Activated CD8-positive, alpha-beta T cell treated with anti-CD3 and anti-CD28 coated beads for 36 hours (primary cell): ENCODE results near the gene PEX11G. TPM values are rescaled to one million over a fixed set of nuclear protein-coding genes. Genes with fewer than 3 reads are reported as not detected.

ENCODE experiments used
- ATAC-seq: fragments of 200-7000 bp; cut with Tn5 transposase; one replicate; pipeline ENCODE4 v1.10.0; 2021; ENCODE audit warnings: mild to moderate bottlenecking, moderate library complexity
- CTCF ChIA-PET: fragments of 350-600 bp; sonication (Branson Sonifier 250); formaldehyde crosslinking; loops from one replicate; lab custom pipeline; 2021; ENCODE audit warnings: antibody characterized with exemption; lab: Charles Lee
- POLR2A ChIA-PET: fragments of 350-600 bp; sonication (Branson Sonifier 250); formaldehyde crosslinking; loops from one replicate; lab custom pipeline; 2021; ENCODE audit warnings: antibody characterized with exemption; lab: Charles Lee
- DNase-seq: peaks from one replicate; pipeline ENCODE4 v3.0.0-alpha.2; 2020
- H3K27ac Mint-ChIP-seq: one replicate; pipeline ENCODE4 v1.8.0; 2021; ENCODE audit warnings: mild to moderate bottlenecking, mixed read lengths
- H3K27me3 Mint-ChIP-seq: one replicate; pipeline ENCODE4 v1.8.0; 2021; ENCODE audit warnings: mixed read lengths
- H3K36me3 Mint-ChIP-seq: one replicate; pipeline ENCODE4 v1.8.0; 2021; ENCODE audit warnings: low read depth, mixed read lengths
- H3K4me1 Mint-ChIP-seq: one replicate; pipeline ENCODE4 v1.8.0; 2021; ENCODE audit warnings: low read depth, mixed read lengths
- H3K4me3 Mint-ChIP-seq: one replicate; pipeline ENCODE4 v1.8.0; 2021; ENCODE audit warnings: mild to moderate bottlenecking, moderate library complexity, mixed read lengths
- H3K9me3 Mint-ChIP-seq: one replicate; pipeline ENCODE4 v1.8.0; 2021; ENCODE audit warnings: mixed read lengths
- CTCF ChIP-seq: fragments of 200-600 bp; IDR thresholded peaks from one replicate; pipeline ENCODE4 v1.8.0; 2022; ENCODE audit warnings: antibody characterized with exemption, mild to moderate bottlenecking
- intact Hi-C: fragments of 100-400 bp; cut with micrococcal nuclease; formaldehyde crosslinking; loops from one replicate; pipeline ENCODE4 v1.10.0; 2022
- total RNA-seq, 2 experiments: library from RNA; stranded (reverse); gene quantifications; one replicate each; pipeline ENCODE4 v1.2.3, GENCODE V29; 2021

The PEX11G gene
- total RNA-seq, 2 experiments from 2014 or later, result 1.4 to 1.5 TPM

- CTCF ChIA-PET, result no interaction called here
- no peak overlapping the region for H3K4me3 Mint-ChIP-seq
- H3K9me3 Mint-ChIP-seq, result no peaks in the 10 kb centered on the region
- H3K4me1 Mint-ChIP-seq, result peaks cover 2% of the 10 kb centered on the region
- H3K27ac Mint-ChIP-seq, result no peak overlapping the region
- POLR2A ChIA-PET, result no interaction called here
- DNase-seq (no peak), ATAC-seq (no peak)
- H3K27me3 Mint-ChIP-seq, result no peaks in the 10 kb centered on the region
- peaks cover 6% of the 10 kb centered on the region for H3K36me3 Mint-ChIP-seq
- TF ChIP-seq CTCF, result no peak
- intact Hi-C loops, result no loop called here
Observed at GRCh38 chr19:7528522-7529245, 39.8 kb upstream of the PEX11G start.

GRCh38 chr19:7528192-7528519 is 39.3 kb upstream of the PEX11G start:
- H3K4me1 Mint-ChIP-seq, result peaks cover 1% of the 10 kb centered on the region
- intact Hi-C loops, result no loop called here
- peaks cover 6% of the 10 kb centered on the region for H3K36me3 Mint-ChIP-seq
- POLR2A ChIA-PET, result no interaction called here
- H3K27ac Mint-ChIP-seq, result no peak overlapping the region
- H3K27me3 Mint-ChIP-seq, result no peaks in the 10 kb centered on the region
- no peak for TF ChIP-seq CTCF
- ATAC-seq, result no peak
- no peak for DNase-seq
- CTCF ChIA-PET, result no interaction called here
- no peak overlapping the region for H3K4me3 Mint-ChIP-seq
- no peaks in the 10 kb centered on the region for H3K9me3 Mint-ChIP-seq

- ChIA-PET POLR2A (no interaction called here), CTCF (no interaction called here)
- intact Hi-C loops, result no loop called here
- no peak for TF ChIP-seq CTCF
- Mint-ChIP-seq H3K4me1 (no peaks in the 10 kb centered on the region), H3K27me3 (no peaks in the 10 kb centered on the region), H3K9me3 (no peaks in the 10 kb centered on the region), H3K36me3 (peaks cover 6% of the 10 kb centered on the region), H3K27ac (no peak overlapping the region), H3K4me3 (no peak overlapping the region)
- ATAC-seq, result no peak
- DNase-seq, result no peak
Observed at GRCh38 chr19:7527516-7528191, 38.8 kb upstream of the PEX11G start.

- no peak overlapping the region for H3K27ac Mint-ChIP-seq
- no peaks in the 10 kb centered on the region for H3K9me3 Mint-ChIP-seq
- H3K36me3 Mint-ChIP-seq, result peaks cover 6% of the 10 kb centered on the region
- H3K4me3 Mint-ChIP-seq, result no peak overlapping the region
- ATAC-seq (no peak), DNase-seq (no peak)
- ChIA-PET POLR2A (interaction anchor here (0.6 to 1.7 kb wide), 2 partner anchors 13 to 733 kb away, joined by 4 to 5 read pairs; no protein-coding TSS in a partner anchor), CTCF (no interaction called here)
- no peaks in the 10 kb centered on the region for H3K27me3 Mint-ChIP-seq
- intact Hi-C loops, result no loop called here
- H3K4me1 Mint-ChIP-seq, result peaks cover 5% of the 10 kb centered on the region
- TF ChIP-seq CTCF, result no peak
Observed at GRCh38 chr19:7526059-7526929, 37.5 kb upstream of the PEX11G start.
